PC-3 (cell line): ENCODE results near the gene DYSF. TPM values are rescaled to one million over a fixed set of nuclear protein-coding genes. Genes with fewer than 3 reads are reported as not detected.

Experiments used
- ATAC-seq: fragments of 200-7000 bp; cut with Tn5 transposase; 2 replicates; pipeline ENCODE4 v1.9.1; 2020; ENCODE audit warnings: mild to moderate bottlenecking, moderate library complexity
- BruUV-seq: library from RNA; stranded (reverse); fragments of 400-500 nt; replicated peaks from 2 replicates; lab custom pipeline; 2021; lab: Mats Ljungman, UMichigan
- CTCF ChIA-PET: fragments of 300-600 bp; sonication (Branson Sonifier 250); formaldehyde crosslinking; loops from one replicate; lab custom pipeline; 2022; ENCODE audit warnings: antibody characterized with exemption; lab: Charles Lee
- POLR2A ChIA-PET: fragments of 300-600 bp; sonication (Branson Sonifier 250); formaldehyde crosslinking; loops from one replicate; lab custom pipeline; 2022; ENCODE audit warnings: antibody characterized with exemption; ENCODE audit not compliant: unreplicated experiment; lab: Charles Lee
- DNase-seq: peaks from one replicate; pipeline ENCODE4 v3.0.0-alpha.2; 2015
- H2AFZ ChIP-seq: fragments of 300-600 bp; sonication (generic); 2 replicates; pipeline ENCODE4 v1.6.0; 2016; ENCODE audit warnings: antibody characterized with exemption, low read length
- H3F3A ChIP-seq: fragments of 300-600 bp; sonication (generic); one replicate; pipeline ENCODE4 v1.6.0; 2017; ENCODE audit warnings: antibody characterized with exemption, low read length, control low read depth, mild to moderate bottlenecking; ENCODE audit not compliant: unreplicated experiment
- H3K27ac ChIP-seq: fragments of 300-600 bp; sonication (generic); 2 replicates; pipeline ENCODE4 v1.5.1; 2016; ENCODE audit warnings: mild to moderate bottlenecking, low read length
- H3K27me3 ChIP-seq: fragments of 300-600 bp; sonication (generic); 2 replicates; pipeline ENCODE4 v1.6.1; 2016; ENCODE audit warnings: low read length, mixed read lengths
- H3K36me3 ChIP-seq: fragments of 300-600 bp; sonication (generic); 2 replicates; pipeline ENCODE4 v1.6.1; 2016; ENCODE audit warnings: low read depth, mixed run types, low read length, mixed read lengths
- H3K4me1 ChIP-seq: fragments of 300-600 bp; sonication (generic); 2 replicates; pipeline ENCODE4 v1.5.1; 2016; ENCODE audit warnings: low read length; ENCODE audit not compliant: insufficient read depth
- H3K4me2 ChIP-seq: fragments of 300-600 bp; sonication (generic); 2 replicates; pipeline ENCODE4 v1.6.0; 2016; ENCODE audit warnings: low read length
- H3K4me3 ChIP-seq: fragments of 300-600 bp; sonication (generic); 2 replicates; pipeline ENCODE4 v1.5.1; 2016; ENCODE audit warnings: mild to moderate bottlenecking, low read length, mixed read lengths
- H3K79me2 ChIP-seq: fragments of 300-600 bp; sonication (generic); 2 replicates; pipeline ENCODE4 v1.6.1; 2017; ENCODE audit warnings: low read length, mixed read lengths
- H3K9ac ChIP-seq: fragments of 300-600 bp; sonication (generic); 2 replicates; pipeline ENCODE4 v1.6.0; 2016; ENCODE audit warnings: mild to moderate bottlenecking, low read length
- H3K9me2 ChIP-seq: fragments of 300-600 bp; sonication (generic); replicated peaks from 2 replicates; pipeline ENCODE4 v1.6.1; 2016; ENCODE audit warnings: mixed run types, low read length, mixed read lengths
- H3K9me3 ChIP-seq: fragments of 300-600 bp; sonication (generic); 2 replicates; pipeline ENCODE4 v1.6.1; 2016; ENCODE audit warnings: low read length, mixed read lengths
- H4K20me1 ChIP-seq: fragments of 300-600 bp; sonication (generic); 2 replicates; pipeline ENCODE4 v1.6.1; 2016; ENCODE audit warnings: low read length, mixed read lengths
- CTCF ChIP-seq: fragments of 300-600 bp; sonication (generic); conservative IDR thresholded peaks from 2 replicates; pipeline ENCODE4 v1.5.1; 2017; ENCODE audit warnings: antibody characterized with exemption, low read depth, mild to moderate bottlenecking, low read length
- EZH2 ChIP-seq: fragments of 300-600 bp; sonication (generic); IDR thresholded peaks from one replicate; pipeline ENCODE4 v1.6.1; 2017; ENCODE audit warnings: antibody characterized with exemption, mild to moderate bottlenecking, low read length; ENCODE audit not compliant: unreplicated experiment
- EZH2phosphoT487 ChIP-seq: fragments of 300-600 bp; sonication (generic); IDR thresholded peaks from 2 replicates; pipeline ENCODE4 v1.6.1; 2018; ENCODE audit warnings: mild to moderate bottlenecking, antibody characterized with exemption, low read length, borderline replicate concordance
- intact Hi-C: fragments of 100-400 bp; cut with micrococcal nuclease; formaldehyde crosslinking; loops from 2 replicates; pipeline ENCODE4 v1.9.0; 2023
- total RNA-seq: library from RNA; depleted of rRNA; stranded (reverse); fragments of >200 nt; gene quantifications from 2 replicates; pipeline ENCODE4 v1.2.3, GENCODE V29; 2014

Gene DYSF
- total RNA-seq, 1 experiment from 2014 or later = 13.0 TPM

GRCh38 chr2:71419145-71419544, 34.2 kb upstream of the DYSF start:
- Histone ChIP-seq H3K36me3 (peaks cover 22% of the 10 kb centered on the region), H3K27me3 (no peaks in the 10 kb centered on the region), H3K27ac (no peak overlapping the region), H3K9ac (no peak overlapping the region), H3K4me3 (no peak overlapping the region), H3K9me2 (no peaks in the 10 kb centered on the region), H3K4me2 (no peak overlapping the region), H2AFZ (no peak overlapping the region), H4K20me1 (no peaks in the 10 kb centered on the region), H3K9me3 (no peaks in the 10 kb centered on the region), H3F3A (no peaks in the 10 kb centered on the region), H3K4me1 (no peaks in the 10 kb centered on the region), H3K79me2 (no peaks in the 10 kb centered on the region)
- DNase-seq = no peak
- BruUV-seq = no TSS peak
- ChIA-PET POLR2A (no interaction called here), CTCF (no interaction called here)
- TF ChIP-seq EZH2 = no peak
- no peak for ATAC-seq
- intact Hi-C loops = no loop called here

GRCh38 chr2:71419976-71420375, 33.4 kb upstream of the DYSF start:
- no peaks in the 10 kb centered on the region for H3K9me2 ChIP-seq
- no TSS peak for BruUV-seq
- H3K4me1 ChIP-seq = no peaks in the 10 kb centered on the region
- DNase-seq = no peak
- no peaks in the 10 kb centered on the region for H3K79me2 ChIP-seq
- no peak overlapping the region for H3K9ac ChIP-seq
- ATAC-seq = no peak
- POLR2A ChIA-PET = no interaction called here
- no peaks in the 10 kb centered on the region for H4K20me1 ChIP-seq
- no peak overlapping the region for H2AFZ ChIP-seq
- CTCF ChIA-PET = no interaction called here
- intact Hi-C loops = no loop called here
- H3K36me3 ChIP-seq = peaks cover 22% of the 10 kb centered on the region
- H3F3A ChIP-seq = no peaks in the 10 kb centered on the region
- H3K4me2 ChIP-seq = no peak overlapping the region
- no peaks in the 10 kb centered on the region for H3K9me3 ChIP-seq
- H3K27me3 ChIP-seq = no peaks in the 10 kb centered on the region
- no peak overlapping the region for H3K4me3 ChIP-seq
- TF ChIP-seq EZH2 = no peak
- no peak for TF ChIP-seq CTCF
- no peak for TF ChIP-seq EZH2phosphoT487
- no peak overlapping the region for H3K27ac ChIP-seq

- Histone ChIP-seq H4K20me1 (no peaks in the 10 kb centered on the region), H3K36me3 (peaks cover 36% of the 10 kb centered on the region), H3K4me2 (no peak overlapping the region), H3K9me2 (no peaks in the 10 kb centered on the region), H3K27ac (no peak overlapping the region), H3F3A (no peaks in the 10 kb centered on the region), H3K4me1 (peaks cover 13% of the 10 kb centered on the region), H3K79me2 (no peaks in the 10 kb centered on the region), H3K27me3 (no peaks in the 10 kb centered on the region), H3K9me3 (no peaks in the 10 kb centered on the region), H2AFZ (no peak overlapping the region), H3K9ac (no peak overlapping the region), H3K4me3 (no peak overlapping the region)
- DNase-seq = no peak
- POLR2A ChIA-PET = no interaction called here
- TF ChIP-seq EZH2phosphoT487 (no peak), EZH2 (no peak), CTCF (no peak)
- CTCF ChIA-PET = no interaction called here
- intact Hi-C loops = no loop called here
- ATAC-seq = no peak
- BruUV-seq = no TSS peak
Measured at GRCh38 chr2:71422786-71423185, 30.6 kb upstream of the DYSF start.
